GM21390 (cell line): ENCODE data around the gene F2.

Experiments
- ATAC-seq: cut with Tn5 transposase; IDR thresholded peaks from one replicate; pipeline ENCODE4 v1.9.1; 2021; ENCODE audit not compliant: unreplicated experiment

The F2 gene

DNA sequence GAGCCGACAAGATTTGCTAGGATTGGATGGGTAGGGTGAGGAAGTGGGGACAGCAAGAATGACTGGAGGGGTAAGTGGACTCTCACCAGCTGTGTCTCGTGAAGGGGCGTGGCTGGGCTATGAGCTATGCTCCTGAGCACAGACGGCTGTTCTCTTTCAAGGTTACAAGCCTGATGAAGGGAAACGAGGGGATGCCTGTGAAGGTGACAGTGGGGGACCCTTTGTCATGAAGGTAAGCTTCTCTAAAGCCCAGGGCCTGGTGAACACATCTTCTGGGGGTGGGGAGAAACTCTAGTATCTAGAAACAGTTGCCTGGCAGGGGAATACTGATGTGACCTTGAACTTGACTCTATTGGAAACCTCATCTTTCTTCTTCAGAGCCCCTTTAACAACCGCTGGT lies 19.9 kb downstream of the F2 start:
- ATAC-seq: no peak

GRCh38 chr11:46741600-46742484 lies 22.8 kb downstream of the F2 start:
- no peak for ATAC-seq

- ATAC-seq: no peak
Observed at GRCh38 chr11:46743043-46743442, 24.0 kb downstream of the F2 start.

- no peak for ATAC-seq
Observed at GRCh38 chr11:46743693-46744339, 24.8 kb downstream of the F2 start.

DNA sequence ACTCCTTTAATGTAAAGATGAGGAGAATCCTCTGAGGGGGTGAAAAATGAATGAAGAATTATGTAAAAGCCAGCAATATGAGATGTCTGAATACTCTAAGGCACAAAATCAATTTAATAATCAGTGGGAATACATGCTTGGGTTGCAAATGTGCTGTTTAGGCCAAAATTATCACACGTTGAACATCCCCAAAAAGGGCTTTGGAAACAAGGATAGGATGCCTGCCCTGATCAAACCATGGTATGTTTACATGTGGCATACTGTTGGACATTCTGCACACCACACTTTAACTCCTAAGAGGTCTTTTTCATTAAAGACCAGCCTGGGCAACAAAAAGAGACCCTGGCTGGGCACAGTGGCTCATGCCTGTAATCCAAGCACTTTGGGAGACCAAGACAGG lies 26.3 kb downstream of the F2 start:
- no peak for ATAC-seq

DNA sequence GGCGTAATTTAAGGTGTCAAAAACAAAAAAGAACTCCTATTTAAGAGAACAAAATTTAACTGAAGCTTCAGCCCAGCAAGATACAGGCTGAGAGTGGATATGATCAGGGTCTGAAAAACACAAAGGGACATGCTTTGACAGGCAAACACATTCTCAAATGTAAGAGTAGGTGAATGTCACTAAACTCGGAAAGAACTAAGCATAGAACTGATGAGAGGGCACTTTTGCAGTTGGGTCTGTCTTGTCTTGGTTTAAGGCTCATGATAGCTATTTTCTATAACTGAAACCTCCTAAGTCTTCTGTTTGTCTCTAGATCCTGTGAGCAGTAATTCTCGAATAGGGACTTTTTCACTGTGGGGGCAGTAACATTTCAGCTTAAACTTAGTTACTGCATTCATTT lies 27.0 kb downstream of the F2 start:
- no peak for ATAC-seq

DNA sequence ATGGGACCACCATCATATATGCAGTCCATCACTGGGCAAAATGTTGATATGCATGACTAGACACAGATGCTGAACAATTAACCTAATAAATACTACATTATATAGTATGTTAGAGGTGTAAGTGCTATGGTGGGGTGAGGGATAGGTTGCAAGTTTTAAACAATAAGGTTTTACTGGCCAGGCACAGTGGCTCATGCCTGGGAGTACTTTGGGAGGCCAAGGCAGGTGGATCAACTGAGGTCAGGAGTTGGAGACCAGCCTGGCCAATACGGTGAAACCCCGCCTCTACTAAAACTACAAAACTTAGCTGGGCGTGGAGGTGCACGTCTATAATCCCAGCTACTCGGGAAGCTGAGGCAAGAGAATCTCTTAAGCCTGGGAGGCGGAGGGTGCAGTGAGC lies 28.1 kb downstream of the F2 start:
- no peak for ATAC-seq

- ATAC-seq: no peak
Observed at GRCh38 chr11:46755962-46756361, 36.9 kb downstream of the F2 start.

DNA sequence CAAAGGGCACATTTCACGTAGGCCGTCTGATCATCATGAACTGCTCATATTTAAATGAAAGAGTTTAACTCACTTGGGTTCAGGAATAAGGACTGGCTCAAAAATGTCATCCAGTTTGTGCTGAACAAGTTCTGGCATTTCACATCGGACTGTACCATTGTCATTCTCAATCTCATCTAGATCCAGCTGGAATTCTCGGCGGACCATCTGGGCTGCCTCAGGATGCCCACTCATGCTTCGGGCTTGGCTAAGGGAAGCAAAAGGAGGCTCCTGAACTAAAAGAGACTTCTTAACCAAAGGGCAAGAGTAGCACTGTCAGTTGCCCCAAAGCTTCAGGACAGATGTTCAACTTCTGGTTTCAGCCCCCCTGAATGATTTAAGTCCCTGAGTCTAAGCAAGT lies 40.2 kb downstream of the F2 start:
- no peak for ATAC-seq

GRCh38 chr11:46760429-46761128 lies 41.6 kb downstream of the F2 start:
- no peak for ATAC-seq

- no peak for ATAC-seq
Observed at GRCh38 chr11:46761807-46762206, 42.8 kb downstream of the F2 start.

GRCh38 chr11:46762248-46762647 lies 43.2 kb downstream of the F2 start:
- ATAC-seq: no peak

DNA sequence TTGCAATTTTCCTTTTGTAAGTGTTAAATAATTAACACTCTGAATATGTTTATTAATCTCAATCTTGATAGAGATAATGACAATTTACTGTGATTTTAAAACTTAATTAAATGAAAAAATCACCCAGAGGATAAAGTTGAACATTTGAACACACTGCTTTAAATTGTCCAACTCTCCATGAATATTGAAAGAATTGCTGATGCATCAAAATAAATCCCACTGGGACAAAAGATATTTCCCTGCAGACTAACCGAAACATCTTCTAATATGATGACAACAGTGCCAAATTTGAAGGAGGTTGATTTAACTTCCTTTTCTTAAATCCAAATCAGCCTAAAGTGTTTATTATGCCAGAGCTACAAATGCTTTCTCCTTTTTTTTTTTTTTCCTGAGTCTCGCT lies 47.6 kb downstream of the F2 start:
- ATAC-seq: no peak

- ATAC-seq: no peak
Observed at GRCh38 chr11:46769636-46770221, 50.7 kb downstream of the F2 start.

- no peak for ATAC-seq
Observed at GRCh38 chr11:46776878-46777277, 57.9 kb downstream of the F2 start.

- no peak for ATAC-seq
Observed at GRCh38 chr11:46778416-46778815, 59.4 kb downstream of the F2 start.
